PFSK-1 (cell line): ENCODE measurements around the gene RAB8A.

Experiments
- FOXP2 ChIP-seq: optimal IDR thresholded peaks from 2 replicates; pipeline ENCODE3; 2011; ENCODE audit warnings: borderline replicate concordance, control low read depth, inconsistent platforms; ENCODE audit not compliant: insufficient read depth; ENCODE audit errors: extremely low read length, extremely low read depth
- POLR2AphosphoS5 ChIP-seq: IDR thresholded peaks from 2 replicates; pipeline ENCODE4 v1.6.1; 2012; ENCODE audit warnings: low read depth, mild to moderate bottlenecking, control low read depth, low read length, moderate library complexity
- SIN3A ChIP-seq: IDR thresholded peaks from 2 replicates; pipeline ENCODE4 v1.6.1; 2012; ENCODE audit warnings: mild to moderate bottlenecking, low read length, moderate library complexity, borderline replicate concordance; ENCODE audit not compliant: insufficient read depth
- TAF1 ChIP-seq: IDR thresholded peaks from 2 replicates; pipeline ENCODE4 v1.6.1; 2012; ENCODE audit warnings: low read length, control low read depth, borderline replicate concordance; ENCODE audit not compliant: insufficient read depth
- TF ChIP-seq, protein P1 (sequence below), 2 experiments: IDR thresholded peaks; 2 replicates each; pipeline versions ENCODE4 v1.6.1 to v1.8.0; 2011 to 2012; ENCODE audit warnings: low read depth in 2 of 2, low read length in 2 of 2, control low read depth in 1 of 2, inconsistent platforms in 1 of 2, mild to moderate bottlenecking in 1 of 2, moderate library complexity in 1 of 2; ENCODE audit not compliant: insufficient read depth in 1 of 2

RAB8A gene

DNA sequence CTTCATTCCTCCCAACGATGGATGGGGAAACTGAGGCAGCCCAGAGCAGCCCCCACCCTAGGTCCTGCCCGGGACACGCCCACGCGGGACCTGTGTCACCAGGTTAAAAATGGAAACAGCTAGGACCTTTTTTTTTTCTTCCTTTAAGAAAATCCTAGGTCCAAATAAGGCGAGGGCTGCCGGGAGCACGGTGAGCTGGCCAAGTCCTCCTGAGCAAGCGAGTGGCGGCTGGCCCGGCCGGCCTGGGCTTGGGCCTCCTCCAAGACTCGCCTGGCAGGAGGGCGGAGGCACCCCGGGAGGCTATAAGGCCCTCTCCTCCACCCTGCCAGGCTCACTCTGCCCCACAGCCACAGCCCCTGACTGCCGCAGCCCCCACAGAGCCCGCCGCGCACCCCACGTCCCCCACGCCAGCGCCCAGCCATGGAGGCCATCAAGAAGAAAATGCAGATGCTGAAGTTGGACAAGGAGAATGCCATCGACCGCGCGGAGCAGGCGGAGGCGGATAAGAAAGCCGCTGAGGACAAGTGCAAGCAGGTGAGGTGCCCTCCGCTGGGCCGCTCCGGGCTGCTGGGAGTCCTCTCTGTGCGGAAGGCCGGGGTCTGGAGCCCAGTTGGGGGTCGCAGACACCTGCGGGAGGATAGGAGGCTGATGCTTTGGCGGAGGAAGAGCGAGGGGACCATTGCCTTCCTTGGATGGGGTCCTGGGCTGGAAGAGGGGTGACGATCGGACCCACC is 44.3 kb upstream of the RAB8A start:
- TF ChIP-seq SIN3A: no peak
- no peak for TF ChIP-seq POLR2AphosphoS5
- TF ChIP-seq, protein P1, sequence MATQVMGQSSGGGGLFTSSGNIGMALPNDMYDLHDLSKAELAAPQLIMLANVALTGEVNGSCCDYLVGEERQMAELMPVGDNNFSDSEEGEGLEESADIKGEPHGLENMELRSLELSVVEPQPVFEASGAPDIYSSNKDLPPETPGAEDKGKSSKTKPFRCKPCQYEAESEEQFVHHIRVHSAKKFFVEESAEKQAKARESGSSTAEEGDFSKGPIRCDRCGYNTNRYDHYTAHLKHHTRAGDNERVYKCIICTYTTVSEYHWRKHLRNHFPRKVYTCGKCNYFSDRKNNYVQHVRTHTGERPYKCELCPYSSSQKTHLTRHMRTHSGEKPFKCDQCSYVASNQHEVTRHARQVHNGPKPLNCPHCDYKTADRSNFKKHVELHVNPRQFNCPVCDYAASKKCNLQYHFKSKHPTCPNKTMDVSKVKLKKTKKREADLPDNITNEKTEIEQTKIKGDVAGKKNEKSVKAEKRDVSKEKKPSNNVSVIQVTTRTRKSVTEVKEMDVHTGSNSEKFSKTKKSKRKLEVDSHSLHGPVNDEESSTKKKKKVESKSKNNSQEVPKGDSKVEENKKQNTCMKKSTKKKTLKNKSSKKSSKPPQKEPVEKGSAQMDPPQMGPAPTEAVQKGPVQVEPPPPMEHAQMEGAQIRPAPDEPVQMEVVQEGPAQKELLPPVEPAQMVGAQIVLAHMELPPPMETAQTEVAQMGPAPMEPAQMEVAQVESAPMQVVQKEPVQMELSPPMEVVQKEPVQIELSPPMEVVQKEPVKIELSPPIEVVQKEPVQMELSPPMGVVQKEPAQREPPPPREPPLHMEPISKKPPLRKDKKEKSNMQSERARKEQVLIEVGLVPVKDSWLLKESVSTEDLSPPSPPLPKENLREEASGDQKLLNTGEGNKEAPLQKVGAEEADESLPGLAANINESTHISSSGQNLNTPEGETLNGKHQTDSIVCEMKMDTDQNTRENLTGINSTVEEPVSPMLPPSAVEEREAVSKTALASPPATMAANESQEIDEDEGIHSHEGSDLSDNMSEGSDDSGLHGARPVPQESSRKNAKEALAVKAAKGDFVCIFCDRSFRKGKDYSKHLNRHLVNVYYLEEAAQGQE (IDR thresholded peaks at IDR 0.05; ENCODE audit: insufficient read depth in 1 of 2, low read depth in 2 of 2, low read length in 2 of 2): no peak
- no peak for TF ChIP-seq FOXP2
- TF ChIP-seq TAF1: no peak

DNA sequence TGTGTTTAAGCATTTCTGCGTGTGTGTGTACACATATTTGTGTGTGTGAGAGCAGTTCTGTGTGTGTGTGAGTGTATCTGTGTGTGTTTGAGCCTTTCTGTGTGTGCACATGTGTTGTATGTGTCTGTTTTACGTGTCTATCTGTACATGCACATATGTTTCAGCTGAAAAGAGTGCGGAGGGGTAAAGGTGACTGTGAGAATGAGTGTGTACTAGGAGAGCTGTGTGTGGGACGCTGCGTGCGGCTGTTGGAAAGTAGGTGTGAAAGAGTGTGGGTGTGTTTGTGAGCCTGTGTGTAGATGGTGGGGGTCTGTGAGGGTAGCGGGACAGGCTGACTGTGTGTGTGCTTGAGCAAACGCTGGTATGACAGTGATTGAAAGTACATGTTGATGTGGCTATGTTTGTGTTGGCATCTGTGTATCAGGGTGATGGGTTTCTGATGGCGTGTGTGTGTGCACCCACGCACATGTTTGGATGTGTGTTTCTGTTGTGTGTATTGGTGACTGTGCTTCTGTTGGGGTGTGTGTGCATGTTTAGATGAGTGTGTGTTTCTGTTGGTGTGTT is 42.9 kb upstream of the RAB8A start:
- TF ChIP-seq TAF1 (no peak), SIN3A (no peak), FOXP2 (no peak), POLR2AphosphoS5 (no peak)
- TF ChIP-seq, protein P1 (IDR thresholded peaks at IDR 0.05; ENCODE audit: insufficient read depth in 1 of 2, low read depth in 2 of 2, low read length in 2 of 2): no peak

DNA sequence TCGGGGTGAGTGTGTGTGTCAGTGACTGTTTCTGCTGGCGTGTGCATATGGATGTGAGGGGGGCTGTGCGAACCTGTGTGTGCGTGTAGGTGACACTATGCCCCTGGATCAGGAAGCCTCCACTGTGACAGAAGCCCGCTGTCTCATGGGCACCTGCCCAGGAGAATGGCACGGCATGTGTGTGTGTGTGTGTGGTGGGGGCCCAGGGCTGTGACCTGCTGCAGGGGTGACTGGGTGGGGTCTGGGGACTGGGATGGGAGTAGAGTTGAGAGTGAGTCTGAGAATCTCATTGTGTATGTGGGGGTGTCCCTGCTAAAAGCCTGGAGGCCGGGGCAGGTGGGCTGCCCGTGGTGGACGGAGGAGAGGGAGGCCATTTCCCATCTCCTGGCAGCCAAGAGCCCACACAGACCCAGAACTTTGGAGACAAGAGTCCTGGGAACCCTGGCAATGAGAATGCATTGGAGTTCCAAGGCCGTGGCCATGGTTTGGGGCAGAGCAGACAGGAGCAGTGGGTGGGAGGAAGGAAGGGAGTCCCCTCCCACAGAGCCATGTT is 41.8 kb upstream of the RAB8A start:
- no peak for TF ChIP-seq POLR2AphosphoS5
- TF ChIP-seq, protein P1 (IDR thresholded peaks at IDR 0.05; ENCODE audit: insufficient read depth in 1 of 2, low read depth in 2 of 2, low read length in 2 of 2): no peak
- no peak for TF ChIP-seq SIN3A

DNA sequence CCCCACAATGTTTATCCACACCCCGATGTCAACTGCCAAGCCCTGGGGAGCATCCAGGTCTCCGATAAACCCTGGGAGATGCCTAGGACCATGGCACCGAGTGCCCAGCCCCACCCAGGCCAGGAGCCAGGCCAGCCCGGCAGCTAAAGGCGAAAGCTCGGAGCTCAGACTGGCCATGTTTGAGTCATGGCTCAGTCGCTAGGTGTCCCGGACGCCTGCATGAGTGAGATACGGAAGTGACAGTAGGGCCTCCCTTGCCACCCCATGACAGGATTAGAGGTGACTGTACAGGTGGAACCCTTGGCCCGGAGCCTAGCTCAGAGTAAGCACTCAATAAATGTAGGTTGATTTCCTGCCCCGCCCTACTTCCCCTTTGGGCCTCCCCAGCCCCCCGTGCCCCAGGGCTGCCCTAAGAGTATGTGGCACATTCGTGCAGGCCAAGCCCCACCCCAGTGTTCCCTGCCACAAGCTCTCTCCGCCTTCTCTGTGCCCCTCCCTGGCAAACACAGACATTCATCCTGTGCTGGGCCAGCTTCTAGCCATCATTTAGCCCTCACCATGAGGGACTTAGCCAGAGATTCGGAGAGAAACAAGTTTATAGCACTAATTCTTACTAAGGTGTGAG is 41.2 kb upstream of the RAB8A start:
- TF ChIP-seq, protein P1 (IDR thresholded peaks at IDR 0.05; ENCODE audit: insufficient read depth in 1 of 2, low read depth in 2 of 2, low read length in 2 of 2): no peak
- no peak for TF ChIP-seq TAF1
- no peak for TF ChIP-seq POLR2AphosphoS5
- no peak for TF ChIP-seq SIN3A
- TF ChIP-seq FOXP2: no peak
